Hippocampal formation (tissue), 2 donors: ENCODE measurements around the gene PLB1.
"Not testable (repeated sequence)": the region's sequence is repeated elsewhere in the genome, so short reads cannot be mapped to it uniquely, and the experiment has no call there.

ENCODE experiments used
- DNase-seq, 2 donors: peaks; one replicate each; lab custom pipeline; 2025; lab: John Stamatoyannopoulos, UW

The PLB1 gene

DNA sequence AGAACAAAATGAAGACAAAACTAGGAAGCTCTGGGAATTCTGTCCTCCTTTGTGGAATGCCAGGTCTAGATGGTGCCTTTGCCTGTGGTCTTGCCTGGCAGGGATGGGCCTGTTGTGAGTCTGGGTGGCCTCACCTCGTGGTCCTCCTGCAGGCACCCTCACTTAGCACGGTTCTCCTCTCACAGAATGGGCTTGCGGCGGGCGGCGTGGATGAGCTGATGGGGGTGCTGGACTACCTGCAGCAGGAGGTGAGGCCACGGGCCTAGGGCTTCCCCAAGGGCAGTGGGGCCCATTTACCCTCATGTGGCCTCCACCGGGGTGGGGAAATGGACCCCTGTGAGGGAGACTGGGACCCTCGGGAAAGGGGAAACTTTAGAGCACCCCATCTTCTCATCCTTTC lies 42.3 kb downstream of the PLB1 start:
- DNase-seq, result no peak

DNA sequence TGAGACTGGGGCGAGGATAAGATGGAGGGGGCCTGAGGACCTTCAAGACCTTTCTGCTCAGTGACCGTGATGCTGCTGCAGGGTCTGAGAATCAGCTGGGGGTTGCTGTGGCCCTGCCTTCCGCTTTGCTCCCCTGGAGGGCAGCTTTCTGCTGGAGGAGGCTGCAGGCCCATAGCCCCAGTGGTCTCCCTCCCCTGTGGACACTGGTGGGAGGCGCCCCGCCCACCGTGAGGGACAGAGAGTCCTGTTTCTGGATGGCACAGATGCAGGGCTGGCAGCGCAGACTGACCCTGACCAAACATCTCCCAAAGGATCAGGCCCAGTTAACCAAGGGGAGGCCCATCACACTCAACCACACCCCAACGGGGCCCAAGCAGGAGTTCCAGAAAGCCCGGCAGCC lies 42.8 kb downstream of the PLB1 start:
- DNase-seq, result no peak

DNA sequence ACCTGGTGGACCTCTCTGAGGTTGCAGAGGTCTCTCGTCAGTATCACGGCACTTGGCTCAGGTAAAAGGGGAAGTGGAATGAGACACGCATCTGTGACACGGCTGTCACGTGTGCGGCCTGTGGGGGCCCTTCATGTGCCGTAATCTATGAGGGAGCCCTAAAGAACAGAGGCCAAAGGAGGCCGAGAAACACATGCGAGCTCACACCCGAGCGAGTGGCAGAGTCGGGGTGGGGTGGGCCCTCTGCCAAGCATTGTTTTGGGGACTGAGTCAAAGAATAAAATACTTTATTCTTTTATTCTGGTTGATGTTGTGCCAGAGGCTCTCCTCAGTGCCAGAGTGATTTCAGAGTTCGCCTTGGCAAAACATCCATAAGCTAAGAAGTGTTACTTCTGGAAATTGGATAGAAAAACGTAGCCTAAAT lies 43.3 kb downstream of the PLB1 start:
- DNase-seq, result peak; percentile 37 to 65

DNA sequence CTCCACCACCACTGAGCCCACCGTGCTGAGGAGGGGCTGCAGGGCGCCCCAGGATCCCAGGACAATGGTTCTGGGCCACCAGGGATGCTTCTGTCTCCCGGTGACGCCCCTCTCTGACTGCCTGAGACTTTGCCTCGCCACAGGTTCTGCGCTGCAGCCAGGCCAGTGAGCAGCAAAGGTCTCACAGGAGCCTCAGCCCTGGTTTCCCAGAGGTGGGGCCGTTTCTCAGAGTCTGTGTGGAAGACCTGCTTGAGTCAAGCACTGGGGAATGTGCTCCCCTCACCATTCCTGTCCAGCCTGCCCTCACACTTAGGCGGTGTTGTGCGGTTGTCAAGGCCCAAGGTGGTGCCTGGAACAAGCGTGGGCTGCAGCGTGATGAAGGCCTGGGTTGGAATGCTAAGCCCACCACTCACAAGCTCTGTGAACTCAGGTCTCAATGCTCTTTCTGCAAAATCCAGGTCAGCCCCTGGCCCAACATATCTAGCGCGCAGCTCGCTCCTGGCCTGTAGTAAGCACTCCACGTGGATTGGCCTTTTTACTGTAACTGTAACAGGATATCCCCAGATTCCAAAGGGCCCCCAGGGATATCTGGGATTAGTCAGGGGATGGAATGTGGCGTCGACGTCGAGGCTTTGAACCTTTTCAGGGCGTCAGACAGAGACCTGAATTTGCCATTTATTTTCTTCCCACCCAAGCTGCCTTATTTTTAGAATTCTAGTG lies 47.6 kb downstream of the PLB1 start:
- no peak for DNase-seq

DNA sequence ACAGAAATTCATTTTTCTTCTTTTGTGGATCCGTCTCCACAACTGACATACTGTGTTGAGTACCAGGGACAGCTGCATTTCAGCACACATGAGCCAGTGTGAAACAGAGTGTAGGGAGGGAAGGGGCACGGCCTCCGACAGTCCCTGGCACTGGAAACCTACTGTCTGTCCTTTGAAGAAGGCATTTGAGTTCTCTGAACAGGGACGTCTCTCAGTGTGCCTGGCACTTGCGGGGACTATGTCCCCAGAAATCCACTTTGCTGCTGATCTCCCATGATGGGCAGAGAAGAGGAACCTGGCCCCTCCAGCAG lies 48.1 kb downstream of the PLB1 start:
- DNase-seq, result no peak

DNA sequence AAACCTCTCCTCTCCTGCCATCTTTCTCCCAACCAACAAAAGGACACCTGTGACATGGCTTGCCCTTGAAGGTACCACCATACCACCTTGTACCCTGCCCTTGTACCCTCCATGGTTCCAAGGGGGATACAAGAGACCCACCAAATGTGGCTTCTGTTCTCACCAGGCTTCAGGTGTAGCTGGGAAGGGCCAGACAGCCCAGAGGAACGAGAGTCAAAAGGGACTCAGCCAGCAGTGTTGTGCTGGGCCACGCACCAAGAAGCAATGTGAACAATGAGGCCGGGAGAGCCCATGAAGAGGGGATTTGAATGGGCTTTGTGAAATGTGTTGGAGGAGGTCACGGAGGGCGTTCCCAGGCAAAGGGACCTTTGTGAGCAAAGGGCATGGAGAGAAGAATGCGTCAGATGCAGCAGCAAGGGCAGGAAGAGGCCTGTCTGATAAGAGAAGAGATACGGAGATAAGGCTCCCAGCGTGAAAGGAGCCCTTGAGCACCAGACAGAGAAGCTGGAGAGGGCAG lies 48.6 kb downstream of the PLB1 start:
- DNase-seq, result peak in 1 of 2 donors; percentile 2

DNA sequence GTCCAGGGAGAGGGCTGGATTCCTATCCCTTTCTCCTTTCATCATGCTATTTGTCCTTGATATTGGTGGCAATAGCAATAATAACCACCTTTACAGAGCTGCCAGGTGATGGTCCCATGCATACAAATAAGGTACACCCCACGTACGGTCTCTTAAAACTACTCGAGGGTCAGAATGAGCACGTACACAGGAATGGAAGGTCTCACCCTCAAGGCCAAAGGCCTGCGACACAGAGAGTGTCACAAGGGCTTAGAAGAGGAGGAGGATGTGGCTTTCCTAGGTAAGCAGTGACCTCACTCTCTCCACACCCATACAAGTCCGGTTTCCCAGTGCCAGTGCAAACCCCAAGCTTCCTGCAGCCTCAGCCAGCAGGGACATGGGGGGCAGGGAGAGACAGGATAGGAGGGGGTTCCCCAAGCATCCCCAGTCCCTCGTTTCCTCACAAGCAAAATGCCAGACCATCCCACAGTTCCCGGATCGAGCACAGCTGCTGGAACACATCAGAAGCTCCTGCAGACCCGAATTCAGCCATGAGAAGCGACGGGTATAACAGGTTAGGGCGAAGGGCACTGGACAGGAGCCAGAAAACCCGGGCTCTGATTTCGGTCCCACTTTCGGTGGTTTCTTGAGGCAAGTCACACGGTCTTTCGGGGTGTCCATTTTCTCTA lies 49.2 kb downstream of the PLB1 start:
- DNase-seq, result no peak

DNA sequence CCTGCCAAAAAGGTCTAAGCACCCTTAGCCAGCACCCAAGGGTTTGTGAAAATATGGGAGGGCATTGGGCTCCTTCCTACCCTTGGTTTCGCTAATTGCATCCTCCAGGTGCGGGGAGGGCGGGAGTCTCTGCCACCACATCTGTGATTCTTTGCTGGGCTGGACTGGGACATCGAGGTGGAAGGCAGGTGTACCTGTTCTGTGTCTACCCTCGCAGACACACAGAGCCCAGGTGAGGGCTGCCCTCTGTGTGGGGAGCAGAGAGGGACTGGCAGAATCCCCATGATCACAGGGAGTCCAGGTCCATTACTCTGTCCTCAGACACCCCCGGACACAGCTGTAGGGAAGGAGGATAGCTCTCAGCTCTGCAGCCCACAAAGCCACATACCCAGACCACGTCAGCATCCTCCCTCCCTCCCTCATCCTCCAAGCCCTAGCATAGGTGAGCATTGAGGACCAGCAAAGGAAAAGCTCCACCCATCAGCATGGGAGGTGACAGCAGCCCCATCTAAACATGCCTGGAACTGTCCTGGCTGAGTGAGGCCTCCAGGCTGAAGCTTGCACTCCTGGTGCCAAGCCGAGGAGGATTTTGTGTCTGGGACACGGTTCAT lies 49.8 kb downstream of the PLB1 start:
- no peak for DNase-seq

DNA sequence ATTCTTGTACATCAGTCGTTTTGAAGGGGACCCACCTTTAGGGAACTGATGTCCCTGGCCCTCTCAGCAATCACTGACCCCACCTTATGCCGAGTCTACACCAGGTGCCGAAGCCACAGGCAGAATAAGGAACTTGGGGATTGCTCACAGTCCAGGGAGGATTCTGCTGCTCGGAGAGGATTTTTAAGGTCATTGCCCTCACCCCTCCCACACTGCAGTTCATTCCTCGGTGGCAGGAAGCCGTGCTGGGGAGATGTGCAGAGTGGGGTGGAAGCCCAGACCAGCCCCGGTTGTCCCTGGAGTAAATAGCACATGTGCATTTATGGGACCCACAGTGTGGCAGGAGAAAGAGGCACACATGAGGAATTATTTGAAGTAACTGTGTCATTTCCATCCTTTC lies 50.4 kb downstream of the PLB1 start:
- DNase-seq, result no peak

DNA sequence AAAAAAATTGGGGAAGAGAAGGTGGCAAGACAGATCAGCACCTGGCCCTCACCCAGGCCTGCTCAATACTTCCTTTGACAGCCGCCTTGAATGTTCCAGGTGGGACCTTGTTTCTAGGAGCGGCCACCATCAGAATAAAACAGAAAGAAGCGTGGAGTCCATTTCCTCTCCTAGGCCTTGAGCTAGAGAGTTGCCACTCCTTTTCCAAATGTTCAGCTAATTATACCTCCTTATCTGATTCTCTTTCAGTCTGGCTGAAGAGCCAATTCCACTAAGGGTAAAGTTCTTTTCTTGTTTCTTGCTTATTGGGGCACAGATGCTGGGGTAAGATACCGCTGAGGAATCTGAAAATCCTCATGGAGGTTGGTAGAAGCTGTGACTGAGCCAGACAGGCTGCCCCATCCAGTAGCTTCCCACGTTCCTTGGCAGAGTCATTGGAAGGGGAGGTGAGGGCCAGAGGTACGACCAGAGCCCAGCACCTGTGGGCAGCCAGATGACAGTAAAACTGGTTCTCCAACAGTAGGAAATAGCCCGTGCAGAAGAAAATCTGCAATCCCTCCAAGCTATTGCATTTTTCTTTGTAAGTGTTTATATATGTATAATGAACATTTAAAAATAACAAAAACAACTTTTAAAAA lies 51.5 kb downstream of the PLB1 start:
- DNase-seq, result no peak

DNA sequence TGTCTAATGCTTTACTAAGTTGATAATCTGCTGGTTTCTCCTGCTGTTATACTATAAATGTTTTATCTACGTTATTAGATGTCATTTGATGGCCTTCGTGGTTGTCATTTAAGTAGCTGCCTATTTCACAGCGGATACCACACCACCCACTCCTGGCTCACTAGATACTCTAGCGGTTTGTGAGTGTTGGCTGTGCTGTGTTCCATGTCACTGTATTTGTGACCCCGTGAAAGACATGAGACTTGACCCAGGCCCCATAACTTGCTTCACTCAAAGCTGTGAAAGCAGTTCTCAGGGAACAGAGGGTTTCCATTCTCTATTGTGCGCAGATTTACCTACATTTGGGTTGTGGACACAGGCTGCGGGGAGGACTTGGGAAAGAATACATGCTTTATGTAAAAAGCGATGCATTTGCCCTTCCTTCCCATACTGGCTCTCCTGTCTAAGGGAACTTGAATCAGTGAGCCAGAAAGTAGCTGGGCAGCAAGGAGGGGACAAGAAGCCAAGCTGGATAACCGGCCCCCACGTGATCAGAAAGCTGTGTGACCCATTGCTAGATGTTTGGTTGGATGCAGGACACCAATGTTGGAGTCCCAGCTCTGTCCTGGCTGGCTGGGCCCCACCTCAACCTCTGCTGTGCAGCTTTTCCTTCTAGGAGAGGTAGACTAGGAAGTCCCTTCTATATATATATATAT lies 52.2 kb downstream of the PLB1 start:
- DNase-seq, result no peak

DNA sequence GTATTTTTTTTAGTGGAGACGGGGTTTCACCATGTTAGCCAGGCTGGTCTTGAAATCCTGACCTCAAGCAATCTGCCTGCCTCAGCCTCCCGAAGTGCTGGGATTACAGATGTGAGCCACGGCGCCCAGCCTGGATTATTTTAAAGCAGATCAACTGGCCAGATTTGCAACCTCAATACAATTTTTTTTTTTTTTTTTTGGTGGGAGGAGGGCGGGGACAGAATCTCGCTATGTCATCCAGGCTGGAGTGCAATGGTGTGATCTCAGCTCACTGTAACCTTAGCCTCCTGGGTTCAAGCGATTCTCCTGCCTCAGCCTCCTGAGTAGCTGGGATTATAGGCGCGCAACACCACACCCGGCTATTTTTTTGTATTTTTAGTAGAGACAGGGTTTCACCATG lies 54.5 kb downstream of the PLB1 start:
- DNase-seq, result not testable (repeated sequence)

DNA sequence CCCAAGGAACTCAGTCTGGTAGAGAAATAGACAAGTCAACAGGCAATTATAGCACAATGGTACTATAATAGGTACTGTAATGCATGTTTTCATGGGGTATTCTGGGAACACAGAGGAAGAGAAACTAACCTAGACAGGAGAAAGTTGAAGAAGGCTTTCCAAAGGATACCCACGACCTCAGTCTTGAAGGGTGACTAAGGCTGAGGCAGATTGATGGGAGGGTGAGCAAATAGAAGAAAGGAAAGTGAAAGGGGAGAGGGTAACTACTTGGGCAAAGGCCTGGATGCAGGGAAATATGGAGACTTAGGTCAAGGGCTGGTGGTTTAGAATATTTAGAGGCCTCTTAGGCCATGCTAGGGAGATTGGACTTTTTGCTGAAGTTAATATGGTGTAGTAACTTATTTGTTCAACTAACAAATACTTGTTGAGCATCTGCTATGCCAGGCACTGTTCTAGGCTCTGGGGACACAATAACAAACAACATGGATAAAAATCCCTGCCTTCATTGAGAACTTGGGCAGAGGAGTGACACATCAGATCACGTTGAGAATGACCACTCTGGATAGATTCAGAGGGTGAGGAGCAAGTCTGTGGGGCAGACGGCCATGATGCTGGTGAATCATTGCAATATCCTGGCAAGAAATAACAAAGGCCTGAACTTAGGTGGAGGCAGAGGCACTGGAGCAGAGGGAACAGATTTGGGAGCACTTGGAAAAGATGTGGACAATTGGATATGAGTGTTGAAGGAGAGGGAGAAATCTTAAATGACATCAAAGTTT lies 56.4 kb downstream of the PLB1 start:
- DNase-seq, result no peak

DNA sequence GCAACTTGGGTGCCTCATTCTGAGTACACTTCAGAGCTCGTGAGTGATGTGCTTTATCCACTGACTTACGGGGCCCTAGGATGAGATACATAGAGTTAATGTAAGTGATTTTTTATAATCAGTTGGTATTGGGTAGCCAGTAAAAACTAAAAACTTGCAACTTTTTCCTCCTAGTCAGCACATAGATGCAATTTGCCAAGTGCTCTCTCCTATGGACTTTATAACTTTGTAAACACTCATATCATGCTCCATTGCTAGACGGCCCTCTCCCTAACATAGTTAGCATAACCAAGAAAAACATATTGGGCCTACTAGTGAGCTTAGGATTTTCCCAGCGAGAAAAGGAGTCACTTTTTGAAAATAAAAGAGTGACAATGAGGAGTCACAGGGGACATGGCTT lies 60.4 kb downstream of the PLB1 start:
- no peak for DNase-seq

DNA sequence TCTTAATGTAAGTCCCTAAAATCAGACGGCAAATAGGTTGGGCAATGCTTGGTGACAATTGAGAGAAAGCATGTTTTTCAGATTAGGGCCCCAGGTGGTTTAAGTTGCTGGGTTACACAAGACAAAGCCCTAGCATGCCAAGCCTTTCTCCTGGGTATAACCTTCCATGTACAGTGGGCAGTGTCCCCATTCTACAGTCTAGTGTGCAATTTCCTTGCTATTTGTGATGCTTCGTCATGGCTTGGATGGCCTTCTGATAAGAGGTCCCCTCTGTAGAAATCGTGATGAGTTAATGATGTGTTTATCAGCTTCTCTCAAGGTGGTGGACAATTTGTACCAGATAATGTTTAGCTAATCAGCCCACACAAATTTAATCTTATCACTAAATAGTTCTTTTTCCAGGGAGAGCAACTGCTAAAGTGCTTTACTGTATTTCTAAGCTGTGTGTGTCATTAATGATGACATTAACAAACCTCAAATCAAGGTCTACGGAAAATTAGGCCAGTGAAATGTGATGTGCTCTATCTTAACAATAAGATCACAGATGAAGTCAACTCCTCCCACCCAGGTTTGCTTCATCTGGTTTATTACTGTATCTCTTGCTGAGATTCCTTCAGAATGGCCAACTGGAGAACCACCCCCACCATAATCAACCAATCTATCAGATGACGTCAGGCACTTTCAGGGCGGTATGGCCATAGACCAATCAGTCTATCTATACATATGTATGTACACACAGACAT lies 61.7 kb downstream of the PLB1 start:
- no peak for DNase-seq

DNA sequence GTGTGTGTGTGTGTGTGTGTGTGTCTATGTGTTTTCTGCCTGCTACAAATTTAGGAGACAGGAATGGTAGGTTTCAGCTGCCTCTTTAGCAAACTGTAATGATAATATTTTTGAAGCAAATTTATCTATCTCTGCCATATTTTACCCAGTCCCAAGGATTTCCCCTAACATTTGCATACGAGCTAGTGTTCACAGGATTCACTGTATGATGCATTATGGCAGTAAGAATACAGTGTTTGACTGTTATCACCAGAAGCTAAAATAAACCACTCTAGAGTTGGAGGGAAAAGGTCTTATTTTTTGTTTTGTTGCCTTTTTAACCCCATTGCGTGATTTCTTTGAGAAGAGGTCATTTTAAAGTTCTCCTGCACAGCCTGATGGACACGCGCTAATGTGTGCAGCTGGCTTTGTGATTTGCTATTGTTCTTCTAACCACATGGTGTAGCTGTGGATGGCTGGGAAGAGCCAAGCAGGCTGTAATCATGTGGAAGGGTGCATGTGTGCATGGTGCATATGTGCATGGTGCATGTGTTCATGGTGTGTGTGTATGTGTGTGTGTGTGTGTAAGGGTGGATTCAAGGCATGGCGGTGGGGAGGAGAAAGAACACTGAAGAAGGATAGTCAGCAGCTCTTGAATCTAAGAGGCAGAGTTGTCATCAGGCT lies 62.4 kb downstream of the PLB1 start:
- DNase-seq, result peak in 1 of 2 donors; percentile 13

DNA sequence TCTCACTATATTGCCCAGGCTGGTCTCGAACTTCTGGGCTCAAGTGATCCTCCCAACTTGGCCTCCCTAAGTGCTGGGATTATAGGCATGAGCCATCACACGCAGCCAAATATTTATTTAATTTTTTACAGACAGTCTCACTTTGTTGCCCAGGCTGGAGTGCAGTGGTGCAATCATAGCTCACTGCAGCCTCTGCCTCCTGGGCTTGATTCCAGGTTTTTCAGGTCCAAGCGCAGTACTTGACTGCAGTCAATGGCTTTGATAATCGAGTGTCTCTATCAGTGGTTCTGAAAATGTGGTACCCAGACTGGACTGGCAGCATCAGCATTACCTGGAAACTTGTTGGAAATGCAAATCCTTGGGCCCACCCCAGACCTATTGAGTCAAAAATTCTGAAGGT lies 63.1 kb downstream of the PLB1 start:
- DNase-seq, result no peak

DNA sequence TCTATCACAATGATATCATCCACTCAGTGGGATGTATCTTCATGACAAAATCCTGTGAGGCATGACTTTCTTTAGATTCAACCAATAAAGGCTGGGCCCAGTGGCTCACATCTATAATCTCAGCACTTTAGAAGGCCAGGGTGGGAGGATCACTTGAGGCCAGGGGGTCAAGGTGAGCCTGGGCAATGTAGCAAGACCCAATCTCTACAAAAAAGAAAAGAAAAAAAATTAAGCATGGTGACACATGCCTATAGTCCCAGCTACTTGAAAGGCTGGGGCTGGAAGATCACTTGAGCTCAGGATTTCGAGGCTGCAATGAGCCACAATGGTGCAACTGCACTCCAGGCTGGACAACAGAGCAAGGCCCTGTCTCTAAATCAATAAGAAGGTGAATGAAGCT lies 68.0 kb downstream of the PLB1 start:
- no peak for DNase-seq

DNA sequence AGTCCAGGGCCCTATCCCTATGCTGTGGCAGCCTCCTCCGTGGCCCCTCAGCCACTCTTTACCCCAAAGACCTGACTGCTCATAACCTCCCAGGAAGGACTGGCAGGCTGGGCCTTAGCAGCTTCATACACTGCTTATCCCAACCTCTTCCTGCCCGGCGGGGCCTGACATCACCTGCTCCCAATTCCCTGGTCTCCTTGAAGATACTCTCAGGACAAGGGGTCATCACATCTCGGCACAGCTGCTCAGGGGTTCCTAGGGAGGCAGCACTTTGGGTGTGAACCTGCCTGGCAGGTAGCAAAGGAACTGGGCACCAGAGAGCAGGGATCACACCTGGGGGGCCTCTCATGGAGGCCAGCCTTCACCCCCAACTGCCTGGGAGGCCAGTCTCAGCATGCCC lies 68.5 kb downstream of the PLB1 start:
- no peak for DNase-seq

DNA sequence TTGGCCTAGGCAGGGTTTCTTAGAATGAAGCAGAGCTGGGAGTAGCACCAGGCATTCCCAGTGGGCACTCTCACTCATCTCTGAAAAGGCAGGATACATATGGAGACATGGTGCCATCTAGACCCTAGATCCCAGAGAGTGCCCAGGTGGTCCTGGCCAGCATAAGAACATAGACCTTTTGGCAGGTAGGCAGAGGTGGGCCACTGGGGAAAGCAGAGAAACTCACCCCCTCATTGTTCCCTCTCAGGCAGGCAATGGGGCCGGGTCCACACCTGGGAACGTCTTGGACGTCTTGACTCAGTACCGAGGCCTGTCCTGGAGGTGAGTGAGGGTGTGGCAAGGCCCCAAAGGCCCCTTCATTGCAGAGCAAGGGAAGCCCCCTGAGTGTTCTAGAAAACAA lies 69.2 kb downstream of the PLB1 start:
- no peak for DNase-seq
